ENCODE measurements around the gene TSPAN9. TPM values are rescaled to one million over a fixed set of nuclear protein-coding genes. Genes with fewer than 3 reads are reported as not detected.

TSPAN9 gene
- total and polyA plus RNA-seq, 2 experiments from 2014 or later, result 6.0 to 31.5 TPM

- TF ChIP-seq REST (IDR thresholded peaks at IDR 0.05; ENCODE audit: unreplicated experiment) (no peak), CREB1 (CRISPR knock-in tag; IDR thresholded peaks at IDR 0.05; ENCODE audit: low read depth) (no peak), EZH2phosphoT487 (IDR thresholded peaks at IDR 0.05; ENCODE audit: unreplicated experiment) (no peak), ZNF462 (CRISPR knock-in tag; IDR thresholded peaks at IDR 0.05) (no peak)
These were observed 42.8 kb downstream of the TSPAN9 start (continued) for GRCh38 chr12:3119756-3120601.
